Vagina (tissue), 2 donors: ENCODE results near the gene UST. TPM values are rescaled to one million over a fixed set of nuclear protein-coding genes. Genes with fewer than 3 reads are reported as not detected.

Source experiments
- DNase-seq, 2 donors: peaks; one replicate each; pipeline ENCODE4 v3.0.0-alpha.2; 2017; ENCODE audit errors: extremely low spot score in 2 of 2
- H3K27ac ChIP-seq: fragments of 200-600 bp; sonication (generic); one replicate; pipeline ENCODE4 v1.5.1; 2019
- H3K27me3 ChIP-seq: fragments of 200-600 bp; sonication (generic); one replicate; pipeline ENCODE4 v1.5.1; 2019
- H3K36me3 ChIP-seq, 2 donors: fragments of 200-600 bp; sonication (generic); one replicate each; pipeline ENCODE4 v1.5.1; 2017 to 2019
- H3K4me1 ChIP-seq: fragments of 200-600 bp; sonication (generic); one replicate; pipeline ENCODE4 v1.5.1; 2019
- H3K4me3 ChIP-seq, 2 donors: fragments of 200-600 bp; sonication (generic); 1 replicate in 1 of 2; 2 replicates in 1 of 2; pipeline ENCODE4 v1.5.1; 2016 to 2019
- H3K9me3 ChIP-seq: fragments of 200-600 bp; sonication (generic); one replicate; pipeline ENCODE4 v1.5.1; 2019
- POLR2A ChIP-seq, 2 donors: fragments of 450-650 bp; IDR thresholded peaks; one replicate each; pipeline ENCODE4 v1.6.1; 2017; ENCODE audit warnings: antibody characterized with exemption in 2 of 2, mild to moderate bottlenecking in 2 of 2, moderate library complexity in 2 of 2
- POLR2AphosphoS5 ChIP-seq, 2 donors: sonication (generic); formaldehyde crosslinking; IDR thresholded peaks; one replicate each; pipeline ENCODE4 v1.9.0; 2017; ENCODE audit warnings: antibody characterized with exemption in 2 of 2, mild to moderate bottlenecking in 2 of 2, low read depth in 1 of 2; ENCODE audit not compliant: insufficient read depth in 1 of 2
- intact Hi-C: fragments of 100-400 bp; cut with DNase I; formaldehyde crosslinking; loops from one replicate; pipeline ENCODE4 v1.15.1; 2023
- total RNA-seq: library from RNA; depleted of rRNA; stranded (reverse); fragments of >200 nt; gene quantifications from one replicate; pipeline ENCODE4 v1.2.3, GENCODE V29; 2016
- TF ChIP-seq, protein P1 (sequence below), 3 experiments: fragments of 450-650 bp in 2 of 3; fragments of 200-600 bp in 1 of 3; sonication (generic) in 1 of 3; IDR thresholded peaks; one replicate each; pipeline ENCODE4 v1.5.1; 2017 to 2019; ENCODE audit warnings: antibody characterized with exemption in 3 of 3, mild to moderate bottlenecking in 2 of 3, moderate library complexity in 2 of 3

Gene UST
- total RNA-seq, 1 donor from 2014 or later: 14.2 TPM

- no peaks in the 10 kb centered on the region for H3K36me3 ChIP-seq
- H3K27ac ChIP-seq: no peak overlapping the region
- intact Hi-C loops: no loop called here
- H3K4me3 ChIP-seq: no peak overlapping the region
- H3K4me1 ChIP-seq: peaks cover 30% of the 10 kb centered on the region
- no peaks in the 10 kb centered on the region for H3K9me3 ChIP-seq
- TF ChIP-seq POLR2A (IDR thresholded peaks at IDR 0.05): no peak
- TF ChIP-seq, protein P1, sequence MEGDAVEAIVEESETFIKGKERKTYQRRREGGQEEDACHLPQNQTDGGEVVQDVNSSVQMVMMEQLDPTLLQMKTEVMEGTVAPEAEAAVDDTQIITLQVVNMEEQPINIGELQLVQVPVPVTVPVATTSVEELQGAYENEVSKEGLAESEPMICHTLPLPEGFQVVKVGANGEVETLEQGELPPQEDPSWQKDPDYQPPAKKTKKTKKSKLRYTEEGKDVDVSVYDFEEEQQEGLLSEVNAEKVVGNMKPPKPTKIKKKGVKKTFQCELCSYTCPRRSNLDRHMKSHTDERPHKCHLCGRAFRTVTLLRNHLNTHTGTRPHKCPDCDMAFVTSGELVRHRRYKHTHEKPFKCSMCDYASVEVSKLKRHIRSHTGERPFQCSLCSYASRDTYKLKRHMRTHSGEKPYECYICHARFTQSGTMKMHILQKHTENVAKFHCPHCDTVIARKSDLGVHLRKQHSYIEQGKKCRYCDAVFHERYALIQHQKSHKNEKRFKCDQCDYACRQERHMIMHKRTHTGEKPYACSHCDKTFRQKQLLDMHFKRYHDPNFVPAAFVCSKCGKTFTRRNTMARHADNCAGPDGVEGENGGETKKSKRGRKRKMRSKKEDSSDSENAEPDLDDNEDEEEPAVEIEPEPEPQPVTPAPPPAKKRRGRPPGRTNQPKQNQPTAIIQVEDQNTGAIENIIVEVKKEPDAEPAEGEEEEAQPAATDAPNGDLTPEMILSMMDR (IDR thresholded peaks at IDR 0.05): no peak
- peak in 1 of 2 donors; percentile 90 for TF ChIP-seq POLR2AphosphoS5 (IDR thresholded peaks at IDR 0.05; ENCODE audit: insufficient read depth in 1 of 2, low read depth in 1 of 2)
- no peaks in the 10 kb centered on the region for H3K27me3 ChIP-seq
- DNase-seq: peak in 1 of 2 donors; percentile 94
Observed at GRCh38 chr6:149012040-149012545, 265.3 kb downstream of the UST start.

DNA sequence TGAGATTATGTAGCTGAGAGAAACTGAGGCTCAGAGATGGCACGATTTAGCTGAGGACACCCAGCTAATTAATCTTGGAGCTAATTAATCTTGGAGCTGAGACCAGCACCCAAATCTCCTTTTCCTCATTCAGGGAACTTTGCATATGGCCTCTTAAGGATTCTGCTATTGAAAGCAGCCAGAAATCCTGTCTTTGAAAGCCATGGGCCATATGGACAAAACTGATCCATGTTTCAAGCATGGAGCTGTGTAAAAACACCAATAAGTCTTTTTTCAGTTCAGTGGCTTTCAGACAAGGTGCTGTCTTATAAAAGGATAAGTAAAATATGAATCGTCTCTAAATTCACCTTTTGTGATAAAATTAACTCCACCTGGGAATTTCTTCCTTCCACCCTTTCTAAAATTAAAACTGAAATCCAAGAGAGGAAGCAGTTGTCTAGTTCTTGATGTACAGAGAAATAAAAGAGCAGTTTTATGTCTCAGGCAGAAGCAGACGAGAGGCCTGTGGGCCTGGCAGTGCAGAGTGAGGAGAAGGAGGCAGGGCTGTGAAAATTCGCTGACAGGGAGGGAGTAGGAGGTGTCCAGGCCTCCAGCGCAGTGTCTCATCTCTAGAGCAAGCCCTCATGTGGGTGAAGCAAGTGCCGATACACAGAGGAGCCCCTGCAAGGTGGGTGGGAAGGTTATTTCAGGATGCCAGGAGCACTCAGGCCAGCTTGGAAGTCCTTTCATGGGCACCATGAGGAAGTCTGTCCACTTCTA lies 266.9 kb downstream of the UST start:
- Histone ChIP-seq H3K9me3 (no peaks in the 10 kb centered on the region), H3K36me3 (no peaks in the 10 kb centered on the region), H3K27me3 (no peaks in the 10 kb centered on the region), H3K4me1 (peaks cover 30% of the 10 kb centered on the region), H3K27ac (no peak overlapping the region), H3K4me3 (no peak overlapping the region)
- intact Hi-C loops: no loop called here
- no peak for TF ChIP-seq POLR2A (IDR thresholded peaks at IDR 0.05)
- TF ChIP-seq POLR2AphosphoS5 (IDR thresholded peaks at IDR 0.05; ENCODE audit: insufficient read depth in 1 of 2, low read depth in 1 of 2): no peak
- TF ChIP-seq, protein P1 (IDR thresholded peaks at IDR 0.05): no peak
- no peak for DNase-seq

DNA sequence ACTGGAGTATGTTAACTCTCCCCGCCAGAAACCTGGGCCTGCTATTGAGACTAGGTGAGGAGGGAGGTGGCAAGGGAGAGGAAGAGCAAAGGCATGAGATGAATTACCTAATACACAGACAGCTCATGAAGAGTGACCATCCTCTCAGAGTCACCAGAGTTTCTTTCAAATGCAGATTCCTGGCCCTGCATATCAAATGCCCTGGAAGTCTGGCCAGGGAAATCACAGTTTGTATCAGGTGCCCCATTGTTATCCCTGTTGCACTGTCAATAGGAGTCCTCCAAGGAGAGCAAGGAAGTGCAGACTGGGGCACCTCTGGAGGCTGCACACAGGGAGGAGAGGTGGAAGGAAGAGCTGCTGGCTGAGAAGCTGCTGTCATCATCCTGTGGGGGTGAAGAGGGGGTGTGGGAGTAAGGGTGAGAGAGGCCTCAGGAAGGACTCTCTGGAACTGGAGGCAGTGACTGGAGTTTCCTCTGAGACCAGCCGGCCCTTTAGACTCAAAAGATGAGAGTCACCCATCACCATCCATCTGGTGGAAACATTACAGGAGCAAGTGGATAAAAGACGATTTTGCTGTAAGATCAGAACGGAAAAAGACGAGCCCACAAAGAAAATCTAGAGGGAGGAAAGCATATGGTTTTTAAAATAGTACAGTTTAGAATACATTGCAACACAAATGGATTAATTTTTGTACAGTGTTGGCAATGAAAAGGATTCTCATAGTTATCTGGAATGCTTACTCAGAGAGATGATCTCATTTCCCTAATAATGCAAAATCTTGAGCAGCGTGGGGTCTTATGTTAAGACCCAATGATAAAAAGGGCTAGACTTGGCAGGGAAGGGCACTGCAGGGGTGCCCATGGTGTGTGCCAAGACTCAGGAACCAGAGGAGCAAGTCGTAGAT lies 268.1 kb downstream of the UST start:
- Histone ChIP-seq H3K4me3 (no peak overlapping the region), H3K36me3 (no peaks in the 10 kb centered on the region), H3K9me3 (no peaks in the 10 kb centered on the region), H3K4me1 (peaks cover 30% of the 10 kb centered on the region), H3K27me3 (no peaks in the 10 kb centered on the region), H3K27ac (no peak overlapping the region)
- TF ChIP-seq, protein P1 (IDR thresholded peaks at IDR 0.05): no peak
- TF ChIP-seq POLR2AphosphoS5 (IDR thresholded peaks at IDR 0.05; ENCODE audit: insufficient read depth in 1 of 2, low read depth in 1 of 2): no peak
- TF ChIP-seq POLR2A (IDR thresholded peaks at IDR 0.05): no peak
- no peak for DNase-seq
- intact Hi-C loops: no loop called here

DNA sequence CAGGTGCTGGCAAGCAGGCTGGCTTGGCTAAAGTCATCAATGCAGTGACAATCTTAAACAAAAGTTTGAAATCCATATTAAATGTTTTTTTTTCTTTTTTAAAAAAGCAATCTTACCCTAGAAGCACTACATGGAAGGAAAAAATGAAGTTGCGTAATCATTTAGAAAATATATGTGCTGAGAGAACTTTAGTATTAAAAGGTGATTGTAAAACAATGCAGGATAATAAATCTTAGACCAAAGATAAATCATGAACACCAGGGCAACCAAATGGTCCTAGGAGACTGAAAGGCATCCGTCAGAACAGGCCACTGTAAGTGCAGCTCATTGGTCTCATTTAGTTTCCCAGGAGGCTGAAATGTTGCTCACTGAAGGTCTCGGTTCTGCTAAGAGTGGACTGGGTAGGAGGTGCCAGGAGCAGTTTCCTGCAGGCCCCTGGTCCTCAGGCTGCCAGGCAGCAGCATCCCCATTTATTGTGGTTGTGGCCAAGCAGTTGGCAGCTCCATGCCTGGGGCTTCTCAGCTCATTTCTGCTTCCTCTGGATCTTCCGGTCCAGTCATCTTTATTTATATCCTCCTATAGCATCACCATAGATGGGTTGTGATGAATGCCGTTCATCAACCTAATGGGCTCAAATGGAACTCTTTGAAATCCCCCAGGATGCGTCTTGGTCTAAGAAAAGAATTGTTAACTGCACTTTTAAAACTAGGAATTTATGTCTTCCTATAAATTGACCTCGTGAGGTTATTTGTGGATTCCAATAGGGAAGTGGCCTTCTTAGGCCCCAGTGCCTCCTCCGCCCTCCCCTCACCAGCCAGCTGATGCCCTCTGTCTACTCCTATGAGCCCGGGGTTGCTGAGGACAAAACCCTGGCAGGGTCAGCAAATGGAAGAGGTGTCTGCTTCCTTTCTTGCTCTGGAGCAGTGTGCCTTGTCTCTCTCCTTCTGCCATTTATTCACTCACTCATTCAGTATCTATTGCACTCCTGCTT lies 269.0 kb downstream of the UST start:
- intact Hi-C loops: no loop called here
- Histone ChIP-seq H3K4me1 (peaks cover 36% of the 10 kb centered on the region), H3K9me3 (no peaks in the 10 kb centered on the region), H3K27me3 (no peaks in the 10 kb centered on the region), H3K27ac (no peak overlapping the region), H3K36me3 (no peaks in the 10 kb centered on the region), H3K4me3 (no peak overlapping the region)
- no peak for DNase-seq
- TF ChIP-seq POLR2AphosphoS5 (IDR thresholded peaks at IDR 0.05; ENCODE audit: insufficient read depth in 1 of 2, low read depth in 1 of 2) (no peak), POLR2A (IDR thresholded peaks at IDR 0.05) (no peak)
